Lung (tissue), 13 donors: ENCODE data around the gene ZCRB1. TPM values are rescaled to one million over a fixed set of nuclear protein-coding genes. Genes with fewer than 3 reads are reported as not detected.

Source experiments
- ATAC-seq: fragments of 200-7000 bp; cut with Tn5 transposase; one replicate; pipeline ENCODE4 v1.9.1; 2020; ENCODE audit warnings: moderate number of reproducible peaks; ENCODE audit not compliant: insufficient read depth, low FRiP score
- DNase-seq, 3 donors: peaks; one replicate each; pipeline ENCODE4 v3.0.0-alpha.2; 2013 to 2017
- H3K27ac ChIP-seq, 2 donors: one replicate each; pipeline ENCODE4 v1.5.1; 2013; ENCODE audit warnings: mild to moderate bottlenecking in 2 of 2, moderate library complexity in 2 of 2, control low read depth in 1 of 2, inconsistent platforms in 1 of 2, low read depth in 1 of 2, low read length in 1 of 2
- H3K27me3 ChIP-seq, 3 donors: one replicate each; pipeline ENCODE4 v1.5.1; 2013; ENCODE audit warnings: low read length in 2 of 3; ENCODE audit not compliant: control insufficient read depth in 3 of 3, insufficient read depth in 3 of 3
- H3K36me3 ChIP-seq, 4 donors: one replicate each; pipeline ENCODE4 v1.5.1; 2013; ENCODE audit warnings: low read length in 4 of 4, mild to moderate bottlenecking in 1 of 4, moderate library complexity in 1 of 4; ENCODE audit not compliant: control insufficient read depth in 4 of 4, insufficient read depth in 4 of 4
- H3K4me1 ChIP-seq, 5 donors: one replicate each; pipeline ENCODE4 v1.5.1; 2013; ENCODE audit warnings: low read length in 5 of 5, mild to moderate bottlenecking in 2 of 5, moderate library complexity in 1 of 5; ENCODE audit not compliant: control insufficient read depth in 5 of 5, insufficient read depth in 5 of 5
- H3K4me3 ChIP-seq: one replicate; pipeline ENCODE4 v1.5.1; 2013; ENCODE audit warnings: mild to moderate bottlenecking, control low read depth, moderate library complexity
- H3K9ac ChIP-seq, 2 donors: one replicate each; pipeline ENCODE4 v1.5.1; 2013; ENCODE audit warnings: low read length in 2 of 2, control low read depth in 1 of 2; ENCODE audit not compliant: insufficient read depth in 1 of 2
- H3K9me3 ChIP-seq, 4 donors: one replicate each; pipeline ENCODE4 v1.5.1; 2013; ENCODE audit warnings: low read length in 3 of 4, mild to moderate bottlenecking in 1 of 4, moderate library complexity in 1 of 4; ENCODE audit not compliant: control insufficient read depth in 4 of 4, insufficient read depth in 3 of 4
- WGBS, 2 donors: extraction: QIAGEN DNeasy Blood & Tissue Kit; methylation state at CpG; one replicate each; pipeline ENCODE4 v1.1.7; 2013; 5-methylcytosine and 5-hydroxymethylcytosine counted together
- polyA plus RNA-seq, 2 donors: library from polyadenylated mRNA; stranded (reverse); fragments of 200-250 nt; gene quantifications; one replicate each; pipeline ENCODE4 v1.2.1, GENCODE V29; 2013
- small RNA-seq: library from RNA; depleted of rRNA; stranded (forward); fragments of <200 nt; gene quantifications from one replicate; pipeline ENCODE3, GENCODE V24; 2014; ENCODE audit warnings: low replicate concordance
- total RNA-seq, 2 donors: library from RNA; depleted of rRNA in 1 of 2; stranded (reverse); fragments of >200 nt in 1 of 2; gene quantifications; one replicate each; pipeline ENCODE4 v1.2.1, GENCODE V29; 2014 to 2021
- TF ChIP-seq, protein P1 (sequence below): IDR thresholded peaks from 2 replicates; pipeline ENCODE4 v1.5.1; 2012; ENCODE audit warnings: mild to moderate bottlenecking; ENCODE audit errors: control extremely low read depth, extremely low read depth
- donor health status: control.
- donor health status: control.
- donor health status: Bipolar disorder and iron deficiency.
- donor health status: healthy.
- donor health status: DM: yes; HTN: yes; CAD: no.

The ZCRB1 gene
- total and polyA plus RNA-seq, 4 donors: 16.7 to 40.0 (median 28.6) TPM

DNA sequence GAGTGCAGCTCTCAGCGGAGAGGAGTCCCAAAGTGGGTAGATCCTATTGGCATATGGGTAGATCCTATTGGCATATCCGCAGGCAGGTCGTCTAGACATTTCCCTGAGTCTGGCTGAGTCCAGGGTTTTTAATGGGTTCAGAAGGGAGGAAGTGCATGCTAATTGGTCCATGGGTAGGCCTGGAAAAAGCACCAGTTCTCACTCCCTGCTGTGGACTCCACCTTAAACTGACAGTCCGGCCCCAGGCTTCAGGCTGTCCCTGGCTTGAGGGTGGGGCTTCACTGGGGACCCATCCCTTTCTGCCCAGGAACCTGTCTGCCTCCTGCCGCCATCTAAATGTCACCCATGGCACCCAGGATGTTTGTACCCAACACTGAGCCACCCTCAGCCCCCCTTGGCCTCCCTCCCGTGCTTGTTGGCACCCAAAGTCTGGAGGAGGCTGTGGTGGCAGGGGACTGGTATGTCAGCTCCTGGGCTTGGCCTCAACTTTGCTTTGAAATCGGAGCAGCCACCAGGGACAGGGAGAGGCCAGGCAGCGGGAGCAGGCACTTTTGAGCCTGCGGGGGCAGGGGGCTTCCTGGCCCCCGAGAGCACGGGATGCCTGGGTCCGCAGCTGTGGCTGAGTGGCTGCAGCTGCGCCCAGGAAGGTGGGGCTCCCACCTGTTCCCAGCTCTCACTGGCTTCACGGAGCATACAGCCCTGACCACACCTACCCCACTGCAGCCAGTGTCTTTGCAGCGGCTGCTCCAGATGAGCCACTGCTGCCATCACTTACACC, 58.3 kb downstream of the ZCRB1 start:
- Histone ChIP-seq H3K4me3 (no peak overlapping the region), H3K27me3 (no peaks in the 10 kb centered on the region), H3K9ac (no peak overlapping the region), H3K36me3 (no peaks in the 10 kb centered on the region), H3K27ac (no peak overlapping the region), H3K9me3 (no peaks in the 10 kb centered on the region), H3K4me1 (no peaks in the 10 kb centered on the region)
- ATAC-seq (no peak), DNase-seq (no peak)
- WGBS, 2 donors: 90 to 93% methylated on average over 13 to 15 of the region's 15 CpGs
- TF ChIP-seq, protein P1, sequence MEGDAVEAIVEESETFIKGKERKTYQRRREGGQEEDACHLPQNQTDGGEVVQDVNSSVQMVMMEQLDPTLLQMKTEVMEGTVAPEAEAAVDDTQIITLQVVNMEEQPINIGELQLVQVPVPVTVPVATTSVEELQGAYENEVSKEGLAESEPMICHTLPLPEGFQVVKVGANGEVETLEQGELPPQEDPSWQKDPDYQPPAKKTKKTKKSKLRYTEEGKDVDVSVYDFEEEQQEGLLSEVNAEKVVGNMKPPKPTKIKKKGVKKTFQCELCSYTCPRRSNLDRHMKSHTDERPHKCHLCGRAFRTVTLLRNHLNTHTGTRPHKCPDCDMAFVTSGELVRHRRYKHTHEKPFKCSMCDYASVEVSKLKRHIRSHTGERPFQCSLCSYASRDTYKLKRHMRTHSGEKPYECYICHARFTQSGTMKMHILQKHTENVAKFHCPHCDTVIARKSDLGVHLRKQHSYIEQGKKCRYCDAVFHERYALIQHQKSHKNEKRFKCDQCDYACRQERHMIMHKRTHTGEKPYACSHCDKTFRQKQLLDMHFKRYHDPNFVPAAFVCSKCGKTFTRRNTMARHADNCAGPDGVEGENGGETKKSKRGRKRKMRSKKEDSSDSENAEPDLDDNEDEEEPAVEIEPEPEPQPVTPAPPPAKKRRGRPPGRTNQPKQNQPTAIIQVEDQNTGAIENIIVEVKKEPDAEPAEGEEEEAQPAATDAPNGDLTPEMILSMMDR: no peak

DNA sequence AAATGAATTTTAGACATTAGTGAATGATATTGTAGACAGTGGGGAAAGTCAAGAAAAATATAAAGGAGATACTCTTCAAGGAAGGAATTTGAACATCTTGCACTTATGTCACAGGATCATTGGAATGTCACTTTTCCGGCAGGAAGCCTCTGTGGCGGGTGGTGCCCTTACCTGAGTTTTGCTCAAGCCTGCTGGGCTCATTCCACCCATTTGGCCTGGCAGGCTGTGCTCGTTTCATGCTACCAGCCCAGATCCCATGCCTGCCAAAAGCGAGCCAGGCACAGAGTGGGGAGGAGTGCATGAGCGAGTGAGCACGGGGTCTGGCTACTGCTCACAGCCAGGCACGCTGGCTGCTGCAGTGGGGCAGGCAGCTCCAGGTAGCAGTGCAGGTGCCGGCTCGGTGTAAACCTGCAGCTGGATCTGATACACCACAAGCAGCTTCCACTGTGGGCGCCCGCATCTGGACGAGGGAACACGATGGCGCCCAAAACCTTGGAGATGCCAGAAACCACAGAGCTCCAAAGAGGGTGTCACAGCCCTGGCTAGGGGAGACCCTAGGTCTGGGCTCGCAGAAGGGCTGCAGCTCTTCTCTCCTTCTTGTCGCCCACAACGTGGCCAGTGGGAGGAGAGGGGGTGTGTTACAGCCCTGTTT, 59.2 kb downstream of the ZCRB1 start:
- no peaks in the 10 kb centered on the region for H3K4me1 ChIP-seq
- no peaks in the 10 kb centered on the region for H3K27me3 ChIP-seq
- DNase-seq (no peak), ATAC-seq (no peak)
- H3K9ac ChIP-seq: no peak overlapping the region
- TF ChIP-seq, protein P1: no peak
- H3K4me3 ChIP-seq: no peak overlapping the region
- no peaks in the 10 kb centered on the region for H3K36me3 ChIP-seq
- no peak overlapping the region for H3K27ac ChIP-seq
- WGBS, 2 donors: 94 to 95% methylated on average over 17 of the region's 17 CpGs
- H3K9me3 ChIP-seq: no peaks in the 10 kb centered on the region

DNA sequence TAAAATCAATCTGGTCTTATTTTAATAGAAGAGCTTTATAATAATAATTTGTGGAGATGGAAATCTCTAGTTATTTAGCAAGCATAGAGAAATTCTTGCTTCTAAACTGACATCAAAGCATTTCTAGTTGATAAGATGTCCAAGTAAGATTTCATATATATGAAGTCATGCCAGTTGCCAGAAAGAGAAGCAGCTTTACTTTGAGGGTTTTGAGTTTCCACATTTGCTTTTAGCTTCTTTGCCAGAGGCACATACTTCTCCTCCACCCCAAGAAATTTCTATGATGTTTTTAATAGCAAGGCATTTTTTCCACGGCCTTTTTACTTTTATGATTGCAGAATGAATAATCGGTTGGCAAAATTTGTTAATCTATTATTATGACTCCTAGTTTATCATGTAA, 63.6 kb downstream of the ZCRB1 start:
- DNase-seq: no peak
- H3K36me3 ChIP-seq: no peaks in the 10 kb centered on the region
- H3K9ac ChIP-seq: no peak overlapping the region
- ATAC-seq: no peak
- no peaks in the 10 kb centered on the region for H3K9me3 ChIP-seq
- H3K4me1 ChIP-seq: no peaks in the 10 kb centered on the region
- H3K4me3 ChIP-seq: no peak overlapping the region
- 70 to 91% methylated on average over 2 of the region's 2 CpGs for WGBS, 2 donors
- H3K27ac ChIP-seq: no peak overlapping the region
- no peaks in the 10 kb centered on the region for H3K27me3 ChIP-seq
- TF ChIP-seq, protein P1: no peak

Small RNA genes lying within 50 kb of the gene (small RNA-seq; reads per million reads assigned to genes)
- gene MIR7851 (not detected), gene RF00090 (not detected)

Other genes with a start within 250 kb of the ZCRB1 start
- 10 to 100 TPM in 1 of 2 donors, 1 to 10 TPM in 1; 8.9 to 23.2 TPM for gene GXYLT1, start 181.2 kb downstream of the ZCRB1 start, total RNA-seq
- gene GXYLT1, start 181.2 kb downstream of the ZCRB1 start, polyA plus RNA-seq: 1 to 10 TPM; 2.5 to 4.0 TPM
- 10 to 100 TPM; 23.6 to 27.9 TPM for gene YAF2, start 87.8 kb downstream of the ZCRB1 start, total RNA-seq
- gene YAF2, start 87.8 kb downstream of the ZCRB1 start, polyA plus RNA-seq: 10 to 100 TPM in 1 of 2 donors, 1 to 10 TPM in 1; 9.4 to 14.4 TPM
- 10 to 100 TPM; 38.1 to 72.5 TPM for gene PPHLN1, start 73 bp upstream of the ZCRB1 start, total RNA-seq
- 10 to 100 TPM; 26.5 to 30.4 TPM for gene PPHLN1, start 73 bp upstream of the ZCRB1 start, polyA plus RNA-seq